Adrenal gland (tissue), 12 donors: ENCODE measurements around the gene PRKCB. TPM values are rescaled to one million over a fixed set of nuclear protein-coding genes. Genes with fewer than 3 reads are reported as not detected.

Experiments
- DNase-seq, 7 donors: peaks; one replicate each; pipeline ENCODE4 v3.0.0-alpha.2; 2019 to 2020
- H3K27ac ChIP-seq, 5 donors: fragments of 200-600 bp; sonication (generic) in 4 of 5; 1 replicate in 3 of 5; 2 replicates in 2 of 5; pipeline versions ENCODE4 v1.5.1 to v1.8.0; 2016 to 2020; ENCODE audit warnings: mild to moderate bottlenecking in 1 of 5
- H3K27me3 ChIP-seq: fragments of 200-600 bp; 2 replicates; pipeline ENCODE4 v1.8.0; 2021
- H3K36me3 ChIP-seq, 2 donors: fragments of 200-600 bp; replicated peaks in 1 of 2; 1 replicate in 1 of 2; 2 replicates in 1 of 2; pipeline versions ENCODE4 v1.5.1 to v1.8.0; 2018 to 2022
- H3K4me1 ChIP-seq, 2 donors: fragments of 200-600 bp; replicated peaks in 1 of 2; 1 replicate in 1 of 2; 2 replicates in 1 of 2; pipeline versions ENCODE4 v1.5.1 to v1.8.0; 2018 to 2021
- H3K4me3 ChIP-seq, 4 donors: fragments of 200-600 bp; sonication (generic) in 3 of 4; one replicate each; pipeline ENCODE4 v1.5.1; 2016 to 2018
- H3K9me3 ChIP-seq, 3 donors: fragments of 200-600 bp; sonication (generic) in 1 of 3; replicated peaks in 1 of 3; 1 replicate in 2 of 3; 2 replicates in 1 of 3; pipeline versions ENCODE4 v1.5.1 to v1.8.0; 2016 to 2021
- POLR2A ChIP-seq, 2 donors: fragments of 450-650 bp; IDR thresholded peaks; one replicate each; pipeline ENCODE4 v1.6.1; 2017; ENCODE audit warnings: antibody characterized with exemption in 2 of 2, mild to moderate bottlenecking in 2 of 2, moderate library complexity in 1 of 2
- WGBS, 4 donors: extraction: QIAGEN DNeasy Blood & Tissue Kit in 2 of 4; methylation state at CpG; one replicate each; pipeline versions ENCODE4 v1.1.5 to v1.1.7; 2013 to 2017; 5-methylcytosine and 5-hydroxymethylcytosine counted together
- intact Hi-C, 2 donors: fragments of 100-400 bp; cut with DNase I; formaldehyde crosslinking; loops; one replicate each; pipeline versions ENCODE4 v1.14.1 to v1.15.0; 2022 to 2023
- polyA plus RNA-seq, 3 donors: library from polyadenylated mRNA; stranded (reverse); fragments of 200-250 nt in 2 of 3; fragments of 350-450 nt in 1 of 3; fragmentation: Illumina TruSeq in 1 of 3; extraction: RNeasy Lipid Tissue Mini Kit (QIAGEN cat#74804) in 1 of 3; gene quantifications; one replicate each; pipeline ENCODE4 v1.2.3, GENCODE V29; 2013 to 2014
- total RNA-seq, 9 donors: library from RNA; depleted of rRNA in 4 of 9; stranded (reverse); fragments of >200 nt in 4 of 9; fragments of 120-200 nt in 1 of 9; fragmentation: NEBNext Ultra II Directional in 1 of 9; extraction: Animal tissue kit (Norgen Biotek cat#: 25700) in 1 of 9; gene quantifications; one replicate each; pipeline versions ENCODE4 v1.1.0 to v1.2.4, GENCODE V29; 2013 to 2023
- TF ChIP-seq, protein P1 (sequence below), 6 experiments: fragments of 450-650 bp in 4 of 6; fragments of 200-600 bp in 2 of 6; sonication (generic) in 1 of 6; IDR thresholded peaks; 1 replicate in 5 of 6; 2 replicates in 1 of 6; pipeline versions ENCODE4 v1.5.1 to v1.8.0; 2016 to 2021; ENCODE audit warnings: antibody characterized with exemption in 6 of 6, mild to moderate bottlenecking in 2 of 6, moderate library complexity in 1 of 6
- donor health status: healthy with polysubstance abuse.
- donor health status: Bipolar disorder and iron deficiency.
- donor health status: DM: yes; HTN: yes; CAD: no.
- donor health status: DM: no; HTN: no; CAD: no.
- donor health status: DM: no; HTN: no; CAD: no.
- donor health status: DM: yes; HTN: yes; CAD: no.

Gene PRKCB
- total and polyA plus RNA-seq, 12 donors, result 0.54 to 8.0 (median 3.0) TPM

DNA sequence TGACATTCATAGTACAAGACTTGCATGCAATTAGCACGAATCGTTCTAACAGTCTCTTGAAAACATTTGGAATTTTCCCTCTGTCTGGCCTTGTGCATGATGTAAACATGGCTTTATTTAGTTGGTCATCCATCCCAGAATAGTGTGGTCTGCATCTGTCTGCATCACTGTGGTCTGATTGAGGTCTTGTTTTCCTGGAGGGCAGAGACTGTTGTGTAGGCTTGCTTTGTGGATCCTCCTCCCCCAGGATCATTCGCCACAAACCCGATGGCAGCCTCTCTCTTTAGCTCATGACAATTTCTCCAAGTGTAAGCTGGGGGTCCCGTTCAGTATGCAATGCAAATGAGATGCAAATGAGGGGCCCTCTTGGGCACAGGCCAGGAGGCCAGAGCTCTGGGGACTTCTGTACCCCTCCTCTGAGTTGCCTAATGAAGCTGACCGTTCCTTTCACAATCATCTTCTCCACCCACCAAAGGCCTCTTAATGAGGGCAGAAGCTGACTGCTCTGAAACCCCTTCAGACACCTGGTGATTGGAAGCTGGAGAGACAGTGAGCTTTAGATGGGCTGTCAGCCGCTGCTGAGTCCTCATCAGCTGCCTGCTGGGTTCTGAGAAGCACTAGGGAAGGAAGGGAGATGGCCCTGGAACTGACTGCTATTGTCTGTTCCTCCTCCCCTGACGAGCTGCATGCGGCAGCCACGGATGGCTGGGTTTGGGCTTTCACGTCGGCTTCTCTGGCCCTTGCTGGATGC, 219.1 kb downstream of the PRKCB start:
- DNase-seq, result no peak
- Histone ChIP-seq H3K4me3 (no peak overlapping the region), H3K36me3 (no peaks in the 10 kb centered on the region), H3K27ac (no peak overlapping the region), H3K4me1 (no peaks in the 10 kb centered on the region), H3K9me3 (no peaks in the 10 kb centered on the region), H3K27me3 (no peaks in the 10 kb centered on the region)
- WGBS, 4 donors, result 35 to 41% (median 37%) methylated on average over 6 to 12 of the region's 12 CpGs
- no peak for TF ChIP-seq POLR2A (IDR thresholded peaks at IDR 0.05)
- TF ChIP-seq, protein P1, sequence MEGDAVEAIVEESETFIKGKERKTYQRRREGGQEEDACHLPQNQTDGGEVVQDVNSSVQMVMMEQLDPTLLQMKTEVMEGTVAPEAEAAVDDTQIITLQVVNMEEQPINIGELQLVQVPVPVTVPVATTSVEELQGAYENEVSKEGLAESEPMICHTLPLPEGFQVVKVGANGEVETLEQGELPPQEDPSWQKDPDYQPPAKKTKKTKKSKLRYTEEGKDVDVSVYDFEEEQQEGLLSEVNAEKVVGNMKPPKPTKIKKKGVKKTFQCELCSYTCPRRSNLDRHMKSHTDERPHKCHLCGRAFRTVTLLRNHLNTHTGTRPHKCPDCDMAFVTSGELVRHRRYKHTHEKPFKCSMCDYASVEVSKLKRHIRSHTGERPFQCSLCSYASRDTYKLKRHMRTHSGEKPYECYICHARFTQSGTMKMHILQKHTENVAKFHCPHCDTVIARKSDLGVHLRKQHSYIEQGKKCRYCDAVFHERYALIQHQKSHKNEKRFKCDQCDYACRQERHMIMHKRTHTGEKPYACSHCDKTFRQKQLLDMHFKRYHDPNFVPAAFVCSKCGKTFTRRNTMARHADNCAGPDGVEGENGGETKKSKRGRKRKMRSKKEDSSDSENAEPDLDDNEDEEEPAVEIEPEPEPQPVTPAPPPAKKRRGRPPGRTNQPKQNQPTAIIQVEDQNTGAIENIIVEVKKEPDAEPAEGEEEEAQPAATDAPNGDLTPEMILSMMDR (IDR thresholded peaks at IDR 0.05), result no peak
- intact Hi-C loops, result no loop called here

GRCh38 chr16:24062270-24062817, 226.6 kb downstream of the PRKCB start:
- intact Hi-C loops, result no loop called here
- Histone ChIP-seq H3K27ac (no peak overlapping the region), H3K9me3 (no peaks in the 10 kb centered on the region), H3K27me3 (no peaks in the 10 kb centered on the region), H3K36me3 (no peaks in the 10 kb centered on the region), H3K4me3 (no peak overlapping the region), H3K4me1 (no peaks in the 10 kb centered on the region)
- WGBS, 4 donors, result 68 to 84% (median 73%) methylated on average over 3 of the region's 3 CpGs
- DNase-seq, result peak in 1 of 7 donors; percentile 21
- TF ChIP-seq, protein P1 (IDR thresholded peaks at IDR 0.05), result no peak
- no peak for TF ChIP-seq POLR2A (IDR thresholded peaks at IDR 0.05)

- Histone ChIP-seq H3K4me1 (no peaks in the 10 kb centered on the region), H3K36me3 (no peaks in the 10 kb centered on the region), H3K9me3 (no peaks in the 10 kb centered on the region), H3K27ac (no peak overlapping the region), H3K4me3 (no peak overlapping the region), H3K27me3 (no peaks in the 10 kb centered on the region)
- TF ChIP-seq, protein P1 (IDR thresholded peaks at IDR 0.05), result no peak
- TF ChIP-seq POLR2A (IDR thresholded peaks at IDR 0.05), result no peak
- WGBS, 4 donors, result 54 to 74% (median 57%) methylated on average over 6 of the region's 6 CpGs
- peak in 1 of 7 donors; percentile 63 for DNase-seq
- intact Hi-C loops, result no loop called here
Observed at GRCh38 chr16:24069036-24069590, 233.3 kb downstream of the PRKCB start.

GRCh38 chr16:24070851-24071250, 235.1 kb downstream of the PRKCB start:
- no peaks in the 10 kb centered on the region for H3K4me1 ChIP-seq
- peak in 5 of 7 donors; percentile 23 to 58 (median 26) for DNase-seq
- H3K27me3 ChIP-seq, result no peaks in the 10 kb centered on the region
- H3K9me3 ChIP-seq, result no peaks in the 10 kb centered on the region
- WGBS, 4 donors, result 14 to 27% (median 24%) methylated on average over 1 of the region's 1 CpG
- no peak overlapping the region for H3K4me3 ChIP-seq
- TF ChIP-seq, protein P1 (IDR thresholded peaks at IDR 0.05), result peak; percentile 17 to 47 (median 32)
- no peak for TF ChIP-seq POLR2A (IDR thresholded peaks at IDR 0.05)
- no peak overlapping the region for H3K27ac ChIP-seq
- no peaks in the 10 kb centered on the region for H3K36me3 ChIP-seq
- intact Hi-C loops, result no loop called here
